ENCODE results near the gene RPL36.

The RPL36 gene

DNA sequence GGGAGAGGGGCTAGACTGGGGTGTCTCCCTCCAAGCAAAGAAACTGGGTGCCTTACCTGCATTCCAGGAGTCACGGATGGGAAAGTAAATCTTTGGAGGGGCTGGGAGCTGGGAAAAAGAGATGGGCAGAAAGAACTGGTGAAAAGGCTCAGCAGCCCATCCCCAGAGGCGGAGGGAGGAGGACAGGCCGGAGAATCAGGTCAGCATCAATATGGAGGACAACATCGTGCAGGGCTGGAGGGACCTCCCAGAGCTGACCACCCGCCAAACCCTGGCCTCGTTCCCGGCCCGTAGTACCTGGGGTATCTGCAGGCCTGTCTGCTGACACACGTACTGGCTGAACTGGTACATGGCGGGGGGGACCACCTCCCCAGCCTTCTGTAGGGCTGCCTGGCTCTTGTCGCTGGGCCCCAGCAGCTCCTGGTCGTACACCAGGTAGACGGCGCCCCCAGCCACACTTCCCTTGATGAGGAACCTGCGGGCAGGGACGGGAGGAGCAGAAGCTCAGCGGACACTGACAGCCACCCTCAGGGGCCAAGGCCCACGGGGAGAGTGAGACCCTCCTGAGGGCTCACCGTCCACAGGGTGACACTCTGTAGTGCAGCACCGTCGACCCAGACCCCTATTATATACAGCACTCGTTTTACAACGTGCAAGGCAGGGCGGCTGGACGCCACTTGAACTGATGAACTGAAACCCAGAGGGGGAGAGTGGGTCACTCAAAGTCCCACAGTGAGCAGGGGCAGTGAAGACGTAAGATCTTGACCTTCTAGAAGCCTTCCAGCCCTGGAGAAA, 10.6 kb upstream of the RPL36 start:
- peaks cover 4% of the 10 kb centered on the region for H3K4me1 ChIP-seq (ENCODE audit: low read depth, poor library complexity, severe bottlenecking)
- no peaks in the 10 kb centered on the region for H3K36me3 ChIP-seq (ENCODE audit: insufficient read depth)
- peak overlapping the region; percentile 89 for H3K4me2 ChIP-seq
- H3K27me3 ChIP-seq (ENCODE audit: insufficient read depth, low read depth), result peaks cover 3% of the 10 kb centered on the region; the same call in 1 of the 2 replicates
- no peaks in the 10 kb centered on the region for H4K20me1 ChIP-seq (ENCODE audit: insufficient read depth)
- peak overlapping the region; percentile 40 for H3K4me3 ChIP-seq (IDR thresholded peaks at IDR 0.05; ENCODE audit: insufficient read depth, low read depth, low read length)
- TF ChIP-seq, protein P1, sequence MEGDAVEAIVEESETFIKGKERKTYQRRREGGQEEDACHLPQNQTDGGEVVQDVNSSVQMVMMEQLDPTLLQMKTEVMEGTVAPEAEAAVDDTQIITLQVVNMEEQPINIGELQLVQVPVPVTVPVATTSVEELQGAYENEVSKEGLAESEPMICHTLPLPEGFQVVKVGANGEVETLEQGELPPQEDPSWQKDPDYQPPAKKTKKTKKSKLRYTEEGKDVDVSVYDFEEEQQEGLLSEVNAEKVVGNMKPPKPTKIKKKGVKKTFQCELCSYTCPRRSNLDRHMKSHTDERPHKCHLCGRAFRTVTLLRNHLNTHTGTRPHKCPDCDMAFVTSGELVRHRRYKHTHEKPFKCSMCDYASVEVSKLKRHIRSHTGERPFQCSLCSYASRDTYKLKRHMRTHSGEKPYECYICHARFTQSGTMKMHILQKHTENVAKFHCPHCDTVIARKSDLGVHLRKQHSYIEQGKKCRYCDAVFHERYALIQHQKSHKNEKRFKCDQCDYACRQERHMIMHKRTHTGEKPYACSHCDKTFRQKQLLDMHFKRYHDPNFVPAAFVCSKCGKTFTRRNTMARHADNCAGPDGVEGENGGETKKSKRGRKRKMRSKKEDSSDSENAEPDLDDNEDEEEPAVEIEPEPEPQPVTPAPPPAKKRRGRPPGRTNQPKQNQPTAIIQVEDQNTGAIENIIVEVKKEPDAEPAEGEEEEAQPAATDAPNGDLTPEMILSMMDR (conservative IDR thresholded peaks at IDR 0.05; ENCODE audit: low read depth, low read length), result no peak
- peak overlapping the region; percentile 83; the same call in 1 of the 2 replicates for H3K27ac ChIP-seq
- H3K79me2 ChIP-seq (ENCODE audit: insufficient read depth, low read depth), result no peaks in the 10 kb centered on the region
- H2AFZ ChIP-seq (ENCODE audit: low read depth), result peak overlapping the region; percentile 95
- H3K9ac ChIP-seq, result peak overlapping the region; percentile 92

DNA sequence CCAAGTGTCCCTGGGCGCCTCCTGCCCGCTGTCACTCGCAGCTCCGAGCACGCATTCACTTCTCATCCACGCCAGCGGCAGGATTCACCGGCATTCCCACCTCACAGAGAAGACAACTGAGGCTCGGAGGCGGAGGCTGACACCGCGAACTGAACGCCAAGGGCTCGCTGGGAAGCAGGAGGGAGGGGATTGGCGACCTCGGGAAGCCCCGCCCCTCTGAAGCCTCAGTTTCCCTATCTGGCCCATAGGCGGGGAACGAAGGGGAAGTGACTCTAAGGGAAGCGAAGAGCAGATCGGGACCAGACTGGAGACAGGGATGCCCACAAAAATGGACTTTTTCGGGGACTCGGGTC, 10.0 kb upstream of the RPL36 start:
- peak overlapping the region; percentile 89 for H3K4me2 ChIP-seq
- H3K27ac ChIP-seq, result peak overlapping the region; percentile 83
- TF ChIP-seq, protein P1 (conservative IDR thresholded peaks at IDR 0.05; ENCODE audit: low read depth, low read length), result no peak

DNA sequence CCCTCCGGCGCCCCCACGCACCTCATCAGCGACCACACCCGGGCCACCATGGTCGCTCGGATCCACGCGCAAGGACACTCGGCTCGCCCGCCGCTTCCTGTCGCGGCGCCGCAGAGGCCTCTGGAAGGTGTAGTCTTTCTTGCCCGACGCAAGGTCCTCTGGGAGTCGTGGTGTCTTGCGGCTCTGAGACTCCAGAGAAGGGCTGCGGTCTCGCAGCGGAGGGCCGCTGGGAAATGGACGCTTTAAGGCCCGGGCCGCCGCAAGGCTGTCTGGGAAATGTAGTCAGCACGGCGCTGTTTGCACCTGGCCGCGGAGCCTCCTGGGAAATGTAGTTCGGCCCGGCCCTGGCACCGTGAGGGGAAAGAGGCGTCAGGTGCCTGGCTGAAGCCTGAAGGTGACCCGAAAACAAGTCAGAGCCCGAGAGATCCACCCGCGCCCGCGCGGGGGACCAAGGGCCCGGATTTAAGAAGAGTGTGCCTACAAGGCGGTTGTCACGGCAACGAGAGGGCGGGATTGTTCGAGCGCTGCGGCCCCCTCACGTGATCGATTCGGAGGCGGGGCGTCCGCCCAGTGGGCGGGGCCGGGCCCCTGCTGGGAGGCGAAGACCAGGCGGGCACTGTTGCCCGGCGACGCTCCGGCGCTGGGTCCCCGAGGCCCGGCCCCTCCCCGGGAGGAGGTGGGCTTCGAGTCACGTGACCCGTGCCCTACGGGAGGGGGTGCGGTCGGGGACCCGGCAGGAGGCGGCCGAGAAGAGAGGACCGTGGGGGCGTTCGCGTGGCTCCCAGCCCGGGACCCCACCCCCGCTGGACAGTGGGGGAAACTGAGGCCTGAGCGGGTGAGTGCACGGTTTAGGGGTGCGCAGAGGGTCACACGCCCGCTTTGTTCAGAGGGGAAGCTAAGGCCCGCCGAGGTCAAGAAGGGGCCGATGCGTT, 9.4 kb upstream of the RPL36 start, which contains the start of the genes HSD11B1L and MICOS13:
HSD11B1L (plus strand) TSS at position 591 of the 932 bp plus-strand sequence. CDS start 3,806 bp downstream, outside the sequence.
MICOS13 (minus strand) TSS at position 80 of the 932 bp plus-strand sequence; CDS start at position 50, 30 bp downstream.
- Histone ChIP-seq H3K4me1 (ENCODE audit: low read depth, poor library complexity, severe bottlenecking) (peaks cover 4% of the 10 kb centered on the region), H3K9ac (peak within 1 kb of the TSS; percentile 92), H3K4me3 (IDR thresholded peaks at IDR 0.05; ENCODE audit: insufficient read depth, low read depth, low read length) (peak within 1 kb of the TSS; percentile 40), H3K27me3 (ENCODE audit: insufficient read depth, low read depth) (peaks cover 3% of the 10 kb centered on the region; the same call in 1 of the 2 replicates), H3K27ac (peak within 1 kb of the TSS; percentile 83), H3K36me3 (ENCODE audit: insufficient read depth) (no peaks in the 10 kb centered on the region), H2AFZ (ENCODE audit: low read depth) (peak within 1 kb of the TSS; percentile 95), H3K79me2 (ENCODE audit: insufficient read depth, low read depth) (no peaks in the 10 kb centered on the region), H4K20me1 (ENCODE audit: insufficient read depth) (no peaks in the 10 kb centered on the region), H3K4me2 (peak within 1 kb of the TSS; percentile 89)
- TF ChIP-seq, protein P1 (conservative IDR thresholded peaks at IDR 0.05; ENCODE audit: low read depth, low read length), result no peak

More for the DNA sequence above, 10.0 kb upstream of the RPL36 start:
- peak overlapping the region; percentile 95 for H2AFZ ChIP-seq (ENCODE audit: low read depth)
- H3K9ac ChIP-seq, result peak overlapping the region; percentile 92
- H4K20me1 ChIP-seq (ENCODE audit: insufficient read depth), result no peaks in the 10 kb centered on the region
- H3K4me1 ChIP-seq (ENCODE audit: low read depth, poor library complexity, severe bottlenecking), result peaks cover 4% of the 10 kb centered on the region
- H3K4me3 ChIP-seq (IDR thresholded peaks at IDR 0.05; ENCODE audit: insufficient read depth, low read depth, low read length), result peak overlapping the region; percentile 40
- peaks cover 3% of the 10 kb centered on the region; the same call in 1 of the 2 replicates for H3K27me3 ChIP-seq (ENCODE audit: insufficient read depth, low read depth)
- no peaks in the 10 kb centered on the region for H3K36me3 ChIP-seq (ENCODE audit: insufficient read depth)
- H3K79me2 ChIP-seq (ENCODE audit: insufficient read depth, low read depth), result no peaks in the 10 kb centered on the region

DNA sequence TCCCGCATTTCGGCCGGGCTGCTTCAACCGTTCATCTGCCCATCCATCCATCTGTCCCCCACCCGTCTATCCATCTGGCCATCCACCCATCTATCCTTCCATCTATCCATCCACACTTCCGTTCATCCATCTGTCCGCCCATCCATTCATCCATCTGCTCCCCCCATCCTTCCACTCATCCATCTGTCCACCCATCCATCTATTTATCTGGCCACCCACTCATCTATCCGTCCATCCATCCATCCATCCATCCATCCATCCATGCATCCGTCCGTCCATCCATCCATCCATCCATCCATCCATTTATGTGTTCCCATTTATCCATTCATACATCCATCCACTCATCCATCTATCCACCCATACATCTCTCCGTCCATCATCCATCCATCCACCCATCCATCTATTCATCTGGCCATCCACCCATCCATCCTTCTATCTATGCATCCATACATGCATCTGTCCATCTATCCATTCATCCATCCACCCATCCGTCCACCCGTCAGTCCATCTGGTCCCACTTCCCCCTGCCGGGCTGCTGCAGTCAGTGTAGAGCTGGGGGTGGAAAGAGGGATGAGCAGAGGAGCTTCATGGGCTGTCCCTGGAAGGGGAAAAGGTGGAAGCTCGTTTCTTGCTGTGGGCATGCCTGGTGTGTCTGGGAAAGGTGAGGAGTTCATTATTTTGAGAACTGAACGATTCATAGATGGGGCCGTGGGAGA, 8.5 kb upstream of the RPL36 start:
- Histone ChIP-seq H3K27me3 (ENCODE audit: insufficient read depth, low read depth) (peaks cover 3% of the 10 kb centered on the region; the same call in 1 of the 2 replicates), H3K27ac (no peak overlapping the region), H3K4me1 (ENCODE audit: low read depth, poor library complexity, severe bottlenecking) (peaks cover 12% of the 10 kb centered on the region), H3K4me2 (peak overlapping the region; percentile 89; the same call in 1 of the 2 replicates), H3K9ac (no peak overlapping the region), H3K79me2 (ENCODE audit: insufficient read depth, low read depth) (no peaks in the 10 kb centered on the region), H2AFZ (ENCODE audit: low read depth) (peak overlapping the region; percentile 95; the same call in 1 of the 2 replicates), H4K20me1 (ENCODE audit: insufficient read depth) (no peaks in the 10 kb centered on the region), H3K36me3 (ENCODE audit: insufficient read depth) (no peaks in the 10 kb centered on the region), H3K4me3 (IDR thresholded peaks at IDR 0.05; ENCODE audit: insufficient read depth, low read depth, low read length) (no peak overlapping the region)
- TF ChIP-seq, protein P1 (conservative IDR thresholded peaks at IDR 0.05; ENCODE audit: low read depth, low read length), result no peak
